HG03064 (cell line): ENCODE results near the gene HES7.

Experiments
- ATAC-seq: cut with Tn5 transposase; IDR thresholded peaks from one replicate; pipeline ENCODE4 v1.9.1; 2021; ENCODE audit warnings: low read depth; ENCODE audit not compliant: unreplicated experiment

The HES7 gene

DNA sequence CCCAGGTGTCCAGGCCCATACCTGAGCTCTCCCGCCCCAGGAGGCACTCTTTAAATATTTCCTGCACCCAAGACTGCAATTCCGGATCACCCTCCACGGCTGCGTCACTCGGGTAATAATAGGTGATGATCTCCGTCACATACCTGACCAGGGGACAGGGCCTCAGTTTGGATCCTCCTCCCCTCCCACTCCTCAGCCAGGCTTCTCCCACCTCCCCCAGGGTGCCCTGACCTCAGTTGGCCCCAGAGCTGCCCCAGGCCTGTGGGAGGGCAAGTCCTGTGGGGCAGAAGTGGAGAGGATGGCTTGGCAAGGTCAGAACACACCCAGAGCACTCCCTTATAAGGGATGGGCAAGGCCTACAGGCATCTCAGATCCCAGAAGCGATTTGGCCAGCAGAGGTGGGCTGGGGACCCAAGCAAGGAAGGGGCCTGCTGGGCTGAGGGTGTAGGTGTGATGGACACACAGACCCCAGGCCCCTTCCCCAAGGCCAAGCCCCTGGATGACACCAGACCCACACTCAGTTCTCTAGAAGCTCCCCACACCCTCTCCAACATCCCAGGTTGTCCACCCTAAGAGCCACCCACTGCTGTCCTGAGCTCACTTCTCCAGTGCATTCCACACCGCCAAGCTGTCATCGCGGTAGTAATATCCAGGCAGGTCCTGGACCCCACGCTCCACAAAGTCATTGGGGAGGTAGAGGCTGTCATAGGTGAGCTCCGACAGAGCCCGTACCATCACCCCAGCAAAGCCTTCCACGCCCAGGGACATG lies 48.1 kb downstream of the HES7 start:
- ATAC-seq, result no peak

DNA sequence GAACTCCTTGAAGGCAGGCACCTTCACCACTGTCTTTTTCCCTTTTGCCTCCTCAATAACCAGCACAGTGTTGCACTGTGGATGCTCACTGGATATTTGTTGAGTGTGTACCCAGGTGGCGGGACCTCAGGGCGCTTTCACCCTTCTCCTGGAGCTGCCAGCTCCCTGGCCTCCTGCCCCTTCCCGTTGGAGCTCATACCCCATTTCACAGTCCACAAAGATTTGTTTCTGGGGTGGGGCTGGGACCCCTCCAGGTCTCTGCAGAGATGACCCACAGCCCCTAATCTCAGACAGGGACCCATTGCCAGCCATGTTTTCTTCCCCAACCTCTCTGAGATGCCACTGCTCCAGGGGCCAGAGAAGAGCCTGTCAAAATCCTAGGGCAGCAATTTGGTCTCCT lies 48.8 kb downstream of the HES7 start:
- no peak for ATAC-seq

GRCh38 chr17:8074554-8074953 lies 49.4 kb downstream of the HES7 start:
- no peak for ATAC-seq

GRCh38 chr17:8073627-8074484 lies 50.0 kb downstream of the HES7 start:
- ATAC-seq, result no peak

GRCh38 chr17:8072729-8073461 lies 51.0 kb downstream of the HES7 start:
- ATAC-seq, result no peak

GRCh38 chr17:8072341-8072728 lies 51.6 kb downstream of the HES7 start:
- no peak for ATAC-seq

DNA sequence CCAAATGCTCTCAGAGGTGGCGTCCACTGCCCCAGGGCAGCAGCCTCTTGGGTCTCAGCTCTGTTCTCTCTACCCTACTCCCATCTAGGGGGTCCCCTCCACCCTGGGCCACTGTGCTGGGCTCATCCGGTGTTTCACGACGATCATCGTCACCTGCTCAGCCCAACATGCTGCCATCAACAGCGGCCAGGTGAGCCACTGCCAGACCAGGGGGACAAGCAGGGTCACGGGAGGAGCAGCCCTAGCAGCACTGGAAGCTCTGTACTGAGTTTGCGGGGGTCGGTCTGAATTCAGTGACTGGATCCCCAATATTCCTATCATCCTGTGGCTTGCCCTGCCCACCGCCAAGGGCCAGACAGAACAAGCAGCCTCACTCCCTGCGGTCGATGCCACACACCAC lies 52.4 kb downstream of the HES7 start:
- ATAC-seq, result no peak
